ENCODE data around the gene JARID2.

DNA sequence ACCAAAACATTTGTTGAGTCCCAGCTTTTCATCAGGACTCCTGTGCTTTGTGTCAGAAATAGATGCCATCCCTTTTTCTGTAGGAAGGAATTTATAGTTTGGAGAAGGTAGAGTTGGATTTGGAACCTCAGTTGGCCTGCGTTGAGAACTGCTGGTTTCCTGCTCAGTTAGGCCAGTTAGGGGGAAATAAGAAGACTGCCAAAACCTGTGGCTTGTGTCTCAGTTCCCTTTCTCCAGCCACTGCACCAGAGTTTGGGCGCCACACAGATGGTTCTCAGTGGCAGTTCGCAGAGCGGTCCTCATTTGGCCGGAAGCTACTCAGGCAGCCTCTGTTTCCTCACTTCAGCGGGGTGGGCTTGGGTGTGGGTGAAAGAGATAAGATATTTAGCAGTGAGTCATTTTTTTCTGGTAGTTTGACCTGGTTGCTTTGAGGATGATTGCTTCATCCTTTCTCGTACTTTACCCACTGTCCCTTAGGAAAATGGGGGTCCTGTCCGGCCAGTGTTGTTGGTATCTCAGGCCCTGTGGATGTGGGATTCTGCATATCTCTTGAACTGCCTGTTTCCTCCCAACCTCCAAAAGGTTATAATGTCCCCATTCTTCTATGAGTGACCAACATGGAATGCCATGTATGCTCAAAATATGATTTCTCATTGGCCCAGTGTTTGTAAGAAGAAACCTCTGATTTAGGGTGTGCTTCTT lies 53.7 kb downstream of the JARID2 start:
- TF ChIP-seq ZNF670 (CRISPR knock-in tag; IDR thresholded peaks at IDR 0.05; ENCODE audit: borderline replicate concordance) (no peak), ZNF235 (CRISPR knock-in tag; IDR thresholded peaks at IDR 0.05; ENCODE audit: borderline replicate concordance) (no peak), POLR2AphosphoS5 (IDR thresholded peaks at IDR 0.05; ENCODE audit: low read depth, low read length) (no peak), ZKSCAN8 (CRISPR knock-in tag; IDR thresholded peaks at IDR 0.05; ENCODE audit: borderline replicate concordance) (no peak)

All from HepG2 (cell line).